Body of pancreas (tissue), 4 donors: ENCODE results near the gene RAB1A. TPM values are rescaled to one million over a fixed set of nuclear protein-coding genes. Genes with fewer than 3 reads are reported as not detected.

ENCODE experiments used
- ATAC-seq: fragments of 150-250 bp; one replicate; pipeline ENCODE4 v1.9.1; 2016
- DNase-seq, 4 donors: peaks; one replicate each; pipeline ENCODE4 v3.0.0-alpha.2; 2019
- H3K27ac ChIP-seq, 4 donors: fragments of 200-600 bp; sonication (generic); 1 replicate in 3 of 4; 2 replicates in 1 of 4; pipeline versions ENCODE4 v1.5.1 to v1.6.1; 2016 to 2019; ENCODE audit warnings: mild to moderate bottlenecking in 1 of 4, mixed read lengths in 1 of 4, moderate library complexity in 1 of 4
- H3K27me3 ChIP-seq, 2 donors: fragments of 200-600 bp; sonication (generic); one replicate each; pipeline ENCODE4 v1.6.0; 2016; ENCODE audit warnings: mild to moderate bottlenecking in 1 of 2
- H3K36me3 ChIP-seq, 2 donors: fragments of 200-600 bp; sonication (generic); replicated peaks in 1 of 2; 2 replicates each; pipeline ENCODE4 v1.5.1; 2016; ENCODE audit warnings: low read depth in 2 of 2; ENCODE audit not compliant: insufficient read depth in 1 of 2
- H3K4me1 ChIP-seq: fragments of 200-600 bp; sonication (generic); one replicate; pipeline ENCODE4 v1.6.0; 2016
- H3K4me3 ChIP-seq, 2 donors: fragments of 200-600 bp; sonication (generic); 1 replicate in 1 of 2; 2 replicates in 1 of 2; pipeline ENCODE4 v1.5.1; 2016 to 2019
- H3K9me3 ChIP-seq, 3 donors: fragments of 200-600 bp; sonication (generic); 1 replicate in 2 of 3; 2 replicates in 1 of 3; pipeline ENCODE4 v1.5.1; 2016
- CTCF ChIP-seq, 7 experiments: fragments of 450-650 bp in 4 of 7; fragments of 200-600 bp in 3 of 7; sonication (generic) in 3 of 7; IDR thresholded peaks; one replicate each; pipeline ENCODE4 v1.5.1; 2016 to 2019; ENCODE audit warnings: antibody characterized with exemption in 7 of 7
- POLR2A ChIP-seq, 3 donors: fragments of 450-650 bp; IDR thresholded peaks; one replicate each; pipeline ENCODE4 v1.6.1; 2016; ENCODE audit warnings: antibody characterized with exemption in 3 of 3, mild to moderate bottlenecking in 2 of 3
- WGBS, 2 donors: methylation state at CpG; one replicate each; pipeline ENCODE4 v1.1.5; 2017; 5-methylcytosine and 5-hydroxymethylcytosine counted together
- intact Hi-C: fragments of 100-400 bp; cut with DNase I; formaldehyde crosslinking; loops from one replicate; pipeline ENCODE4 v1.15.1; 2023
- total RNA-seq, 2 donors: library from RNA; depleted of rRNA; stranded (reverse); fragments of >200 nt; gene quantifications; one replicate each; pipeline ENCODE4 v1.1.0, GENCODE V29; 2016

The RAB1A gene
- total RNA-seq, 2 donors from 2014 or later: 43.2 to 53.7 TPM

GRCh38 chr2:65112633-65113032 is 17.3 kb downstream of the RAB1A start:
- ATAC-seq: no peak
- peaks cover 45% of the 10 kb centered on the region for H3K4me1 ChIP-seq
- no peak overlapping the region for H3K27ac ChIP-seq

GRCh38 chr2:65108780-65109179 is 21.1 kb downstream of the RAB1A start:
- 46 to 51% methylated on average over 6 of the region's 6 CpGs for WGBS, 2 donors
- H3K4me1 ChIP-seq: peaks cover 37% of the 10 kb centered on the region
- no peak for ATAC-seq
- H3K27ac ChIP-seq: no peak overlapping the region
- intact Hi-C loops: no loop called here
- no peak for TF ChIP-seq CTCF (IDR thresholded peaks at IDR 0.05)
- TF ChIP-seq POLR2A (IDR thresholded peaks at IDR 0.05): no peak
- no peaks in the 10 kb centered on the region for H3K9me3 ChIP-seq
- H3K4me3 ChIP-seq: no peak overlapping the region
- H3K27me3 ChIP-seq: no peaks in the 10 kb centered on the region
- DNase-seq: no peak
- no peaks in the 10 kb centered on the region for H3K36me3 ChIP-seq

More at GRCh38 chr2:65112633-65113032, 17.3 kb downstream of the RAB1A start:
- no peaks in the 10 kb centered on the region for H3K9me3 ChIP-seq
- intact Hi-C loops: no loop called here
- TF ChIP-seq CTCF (IDR thresholded peaks at IDR 0.05) (no peak), POLR2A (IDR thresholded peaks at IDR 0.05) (no peak)
- no peaks in the 10 kb centered on the region for H3K36me3 ChIP-seq
- no peak for DNase-seq
- 34 to 40% methylated on average over 3 of the region's 3 CpGs for WGBS, 2 donors
- no peaks in the 10 kb centered on the region for H3K27me3 ChIP-seq
- no peak overlapping the region for H3K4me3 ChIP-seq

- Histone ChIP-seq H3K36me3 (no peaks in the 10 kb centered on the region), H3K4me1 (peaks cover 39% of the 10 kb centered on the region), H3K9me3 (no peaks in the 10 kb centered on the region), H3K4me3 (no peak overlapping the region), H3K27me3 (no peaks in the 10 kb centered on the region), H3K27ac (no peak overlapping the region)
- intact Hi-C loops: no loop called here
- TF ChIP-seq CTCF (IDR thresholded peaks at IDR 0.05) (no peak), POLR2A (IDR thresholded peaks at IDR 0.05) (no peak)
- no peak for DNase-seq
- 87 to 100% methylated on average over 5 of the region's 5 CpGs for WGBS, 2 donors
- ATAC-seq: no peak
Measured at GRCh38 chr2:65107530-65107929, 22.4 kb downstream of the RAB1A start.

GRCh38 chr2:65103013-65103715 is 26.7 kb downstream of the RAB1A start:
- Histone ChIP-seq H3K27ac (peak overlapping the region in 1 of 4 donors; percentile 22), H3K4me1 (peaks cover 26% of the 10 kb centered on the region), H3K9me3 (no peaks in the 10 kb centered on the region), H3K4me3 (no peak overlapping the region), H3K27me3 (no peaks in the 10 kb centered on the region), H3K36me3 (no peaks in the 10 kb centered on the region)
- ATAC-seq: peak; percentile 30
- intact Hi-C loops: no loop called here
- 46 to 56% methylated on average over 6 of the region's 6 CpGs for WGBS, 2 donors
- TF ChIP-seq POLR2A (IDR thresholded peaks at IDR 0.05): no peak
- TF ChIP-seq CTCF (IDR thresholded peaks at IDR 0.05): no peak
- no peak for DNase-seq

DNA sequence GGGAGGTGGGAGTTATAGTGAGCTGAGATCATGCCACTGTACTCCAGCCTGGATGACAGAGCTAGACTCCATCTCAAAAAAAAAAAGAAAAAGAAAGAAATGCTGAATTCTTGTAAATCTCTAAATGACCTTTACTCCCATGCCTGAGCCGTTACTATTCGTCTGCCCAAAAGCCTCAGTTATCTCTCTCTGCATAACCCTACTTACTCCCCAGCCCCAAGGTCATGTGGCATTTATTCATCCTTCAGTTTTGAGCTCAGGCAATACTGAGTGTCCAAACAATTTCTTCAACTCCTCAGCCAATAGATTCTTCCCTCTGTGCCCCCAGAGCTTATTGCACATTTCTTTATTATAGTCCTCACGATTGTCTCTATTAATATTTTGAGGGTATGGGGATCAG is 28.8 kb downstream of the RAB1A start:
- WGBS, 2 donors: 40 to 54% methylated on average over 3 of the region's 3 CpGs
- Histone ChIP-seq H3K9me3 (no peaks in the 10 kb centered on the region), H3K27me3 (no peaks in the 10 kb centered on the region), H3K4me3 (no peak overlapping the region), H3K4me1 (peaks cover 26% of the 10 kb centered on the region), H3K36me3 (peaks cover 0 to 3% of the 10 kb centered on the region in 2 donors), H3K27ac (no peak overlapping the region)
- TF ChIP-seq CTCF (IDR thresholded peaks at IDR 0.05): no peak
- TF ChIP-seq POLR2A (IDR thresholded peaks at IDR 0.05): no peak
- ATAC-seq (no peak), DNase-seq (no peak)
- intact Hi-C loops: no loop called here
